ENCODE results near the gene CD200.

Gene CD200

GRCh38 chr3:112333381-112334317 lies 693 bp downstream of the CD200 start:
- no peak for DNase-seq

GRCh38 chr3:112334691-112335433 lies 1.9 kb downstream of the CD200 start:
- no peak for DNase-seq

- no peak for DNase-seq
Observed at GRCh38 chr3:112335434-112335781, 2.5 kb downstream of the CD200 start.

GRCh38 chr3:112338021-112338726 lies 5.2 kb downstream of the CD200 start:
- no peak for DNase-seq

GRCh38 chr3:112338727-112339056 lies 5.7 kb downstream of the CD200 start:
- no peak for DNase-seq

- no peak for DNase-seq
Observed at GRCh38 chr3:112339134-112339533, 6.2 kb downstream of the CD200 start.

- no peak for DNase-seq
Observed at GRCh38 chr3:112339609-112340008, 6.7 kb downstream of the CD200 start.

GRCh38 chr3:112341386-112341785 lies 8.4 kb downstream of the CD200 start:
- DNase-seq, result no peak

GRCh38 chr3:112345681-112346080 lies 12.7 kb downstream of the CD200 start:
- no peak for DNase-seq

GRCh38 chr3:112346491-112347122 lies 13.7 kb downstream of the CD200 start:
- DNase-seq, result no peak

- no peak for DNase-seq
Observed at GRCh38 chr3:112348943-112349342, 16.0 kb downstream of the CD200 start.

GRCh38 chr3:112349557-112349956 lies 16.6 kb downstream of the CD200 start:
- no peak for DNase-seq

GRCh38 chr3:112350018-112350810 lies 17.3 kb downstream of the CD200 start:
- DNase-seq, result no peak

GRCh38 chr3:112351036-112351435 lies 18.1 kb downstream of the CD200 start:
- DNase-seq, result no peak

GRCh38 chr3:112351823-112352222 lies 18.9 kb downstream of the CD200 start:
- no peak for DNase-seq

- DNase-seq, result no peak
Observed at GRCh38 chr3:112352720-112353119, 19.8 kb downstream of the CD200 start.

GRCh38 chr3:112353365-112353764 lies 20.4 kb downstream of the CD200 start:
- no peak for DNase-seq

GRCh38 chr3:112354642-112355306 lies 21.8 kb downstream of the CD200 start:
- DNase-seq, result no peak

- no peak for DNase-seq
Observed at GRCh38 chr3:112355307-112355687, 22.3 kb downstream of the CD200 start.

GRCh38 chr3:112357930-112358780 lies 25.2 kb downstream of the CD200 start:
- DNase-seq, result no peak

GRCh38 chr3:112360561-112360960 lies 27.6 kb downstream of the CD200 start:
- DNase-seq, result no peak

Measured in fibroblast of upper back skin (primary cell).